Liver (tissue), 3 donors: ENCODE measurements around the gene TTLL12.

Experiments
- GABPA ChIP-seq, 2 donors: IDR thresholded peaks in 1 of 2; conservative IDR thresholded peaks in 1 of 2; 2 replicates each; pipeline ENCODE4 v1.6.1; 2016; ENCODE audit warnings: antibody characterized with exemption in 2 of 2, mild to moderate bottlenecking in 1 of 2, moderate library complexity in 1 of 2
- HNF4G ChIP-seq: IDR thresholded peaks from 2 replicates; pipeline ENCODE4 v1.6.1; 2016; ENCODE audit warnings: antibody characterized with exemption
- YY1 ChIP-seq: IDR thresholded peaks from 2 replicates; pipeline ENCODE4 v1.6.1; 2016; ENCODE audit warnings: antibody characterized with exemption, mild to moderate bottlenecking
- TF ChIP-seq, protein P1 (sequence below): fragments of 150-350 bp; IDR thresholded peaks from 2 replicates; pipeline ENCODE4 v1.5.1; 2017; ENCODE audit warnings: improper control_type of control experiment, low read depth, low read length; ENCODE audit not compliant: missing input control
- donor health status: healthy.
- donor health status: healthy.

DNA sequence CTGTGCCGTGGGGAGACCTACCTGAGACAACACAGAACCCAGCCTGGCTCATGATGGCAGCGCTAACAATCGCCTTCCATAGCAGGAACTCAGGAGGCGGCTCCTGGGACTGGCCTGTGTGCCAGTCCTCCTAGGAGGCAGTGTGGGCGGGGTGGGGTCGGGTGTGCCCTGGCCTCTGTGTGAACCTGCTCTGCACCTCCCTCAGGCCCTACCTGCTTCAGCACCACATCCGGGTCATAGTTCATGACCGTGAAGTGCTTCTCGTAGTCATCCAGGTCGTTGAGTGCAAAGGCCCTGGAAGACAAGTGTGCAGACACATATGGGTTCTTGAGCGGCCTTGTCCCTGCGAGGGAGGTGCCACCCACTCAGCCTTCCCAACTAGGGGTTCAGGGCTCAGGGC is 15.3 kb downstream of the TTLL12 start:
- TF ChIP-seq GABPA (IDR thresholded peaks at IDR 0.05 in 1 of 2, conservative IDR thresholded peaks at IDR 0.05 in 1 of 2) (no peak), YY1 (no peak), HNF4G (no peak)
- TF ChIP-seq, protein P1, sequence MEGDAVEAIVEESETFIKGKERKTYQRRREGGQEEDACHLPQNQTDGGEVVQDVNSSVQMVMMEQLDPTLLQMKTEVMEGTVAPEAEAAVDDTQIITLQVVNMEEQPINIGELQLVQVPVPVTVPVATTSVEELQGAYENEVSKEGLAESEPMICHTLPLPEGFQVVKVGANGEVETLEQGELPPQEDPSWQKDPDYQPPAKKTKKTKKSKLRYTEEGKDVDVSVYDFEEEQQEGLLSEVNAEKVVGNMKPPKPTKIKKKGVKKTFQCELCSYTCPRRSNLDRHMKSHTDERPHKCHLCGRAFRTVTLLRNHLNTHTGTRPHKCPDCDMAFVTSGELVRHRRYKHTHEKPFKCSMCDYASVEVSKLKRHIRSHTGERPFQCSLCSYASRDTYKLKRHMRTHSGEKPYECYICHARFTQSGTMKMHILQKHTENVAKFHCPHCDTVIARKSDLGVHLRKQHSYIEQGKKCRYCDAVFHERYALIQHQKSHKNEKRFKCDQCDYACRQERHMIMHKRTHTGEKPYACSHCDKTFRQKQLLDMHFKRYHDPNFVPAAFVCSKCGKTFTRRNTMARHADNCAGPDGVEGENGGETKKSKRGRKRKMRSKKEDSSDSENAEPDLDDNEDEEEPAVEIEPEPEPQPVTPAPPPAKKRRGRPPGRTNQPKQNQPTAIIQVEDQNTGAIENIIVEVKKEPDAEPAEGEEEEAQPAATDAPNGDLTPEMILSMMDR = no peak
